GM21825 (cell line): Measurements from ENCODE around the gene DDX4.
"Not testable (repeated sequence)": the region's sequence is repeated elsewhere in the genome, so short reads cannot be mapped to it uniquely, and the experiment has no call there.

ENCODE experiments used
- ATAC-seq: cut with Tn5 transposase; IDR thresholded peaks from one replicate; pipeline ENCODE4 v1.9.1; 2021; ENCODE audit warnings: mild to moderate bottlenecking, moderate library complexity; ENCODE audit not compliant: unreplicated experiment

DDX4 gene

DNA sequence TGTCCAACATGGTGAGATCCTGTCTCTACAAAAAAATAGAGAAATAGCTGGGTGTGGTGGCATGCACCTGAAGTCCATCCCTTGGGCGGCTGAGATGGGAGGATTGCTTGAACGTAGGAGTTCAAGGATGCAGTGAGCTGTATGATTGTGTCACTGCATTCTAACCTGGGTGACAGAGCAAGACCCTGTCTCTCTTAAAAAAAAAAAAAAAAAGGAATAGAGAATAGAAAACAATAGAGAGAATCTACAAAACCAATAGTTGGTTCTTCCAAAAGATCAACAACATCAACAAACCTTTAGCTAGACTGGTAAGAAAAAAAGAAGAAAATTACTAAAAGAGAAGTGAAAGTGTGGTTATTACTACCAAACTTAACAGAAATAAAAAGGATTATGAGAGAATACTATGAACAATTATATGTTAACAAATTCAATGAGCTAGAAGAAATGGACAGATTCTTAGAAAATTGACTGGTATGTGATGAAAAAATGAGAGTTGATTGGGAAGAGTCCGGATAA is 17.6 kb upstream of the DDX4 start:
- no peak for ATAC-seq

DNA sequence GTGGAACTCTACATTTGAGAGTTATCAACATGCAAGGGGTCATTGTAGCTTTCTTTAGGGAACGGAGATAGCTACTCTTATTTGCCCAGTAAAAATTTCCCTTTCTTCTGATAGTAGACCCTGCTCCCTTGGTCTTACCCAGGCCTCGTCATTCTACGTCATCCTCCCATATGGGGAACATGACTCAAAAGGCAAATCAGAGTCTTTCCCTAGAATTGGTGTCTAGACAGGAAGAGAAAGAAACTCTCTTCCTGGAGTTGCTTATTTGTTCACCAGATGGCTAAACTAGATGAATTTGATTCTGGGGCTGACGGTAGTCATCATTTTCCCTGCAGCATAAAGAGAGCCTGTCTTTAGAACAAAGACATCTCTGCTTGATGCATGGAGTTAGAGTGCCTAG is 13.6 kb upstream of the DDX4 start:
- ATAC-seq: no peak

DNA sequence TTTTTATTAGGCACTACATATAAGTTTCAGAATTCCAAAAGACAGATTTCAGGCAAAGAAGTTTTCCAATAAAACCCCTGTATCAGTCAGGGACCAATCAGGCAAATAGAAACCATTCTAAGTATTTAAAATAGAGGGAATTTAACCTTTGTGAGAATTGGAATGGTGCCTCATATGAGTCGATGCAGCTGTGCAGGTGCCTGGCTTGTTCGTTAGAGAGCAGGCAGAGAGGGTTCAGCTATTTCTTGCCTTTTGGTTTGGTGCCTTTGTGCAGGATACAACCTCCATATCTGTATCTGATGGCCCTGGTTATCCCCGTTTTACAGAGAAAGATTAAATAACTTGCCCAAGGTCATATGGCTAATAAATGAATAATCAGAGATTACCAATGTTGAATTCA is 6.0 kb upstream of the DDX4 start:
- no peak for ATAC-seq

DNA sequence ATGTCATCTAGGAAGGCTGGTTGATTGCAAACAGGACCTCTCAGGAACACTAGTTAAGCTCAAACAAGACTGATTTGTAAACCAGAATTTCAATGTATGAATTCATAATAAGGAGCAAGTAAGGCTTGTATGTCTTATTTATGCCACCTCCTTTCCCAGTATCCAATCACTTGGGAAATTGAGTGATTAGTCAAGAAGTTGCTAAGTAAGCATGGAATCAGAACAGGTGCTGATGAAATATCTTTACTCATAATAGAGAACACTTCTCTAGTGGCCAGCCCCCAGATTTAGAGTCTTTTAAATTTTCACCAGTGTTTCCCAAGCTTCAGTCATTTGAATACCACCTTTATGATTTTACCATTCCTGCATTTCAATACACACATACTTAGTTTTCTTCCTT is 5.3 kb upstream of the DDX4 start:
- no peak for ATAC-seq

DNA sequence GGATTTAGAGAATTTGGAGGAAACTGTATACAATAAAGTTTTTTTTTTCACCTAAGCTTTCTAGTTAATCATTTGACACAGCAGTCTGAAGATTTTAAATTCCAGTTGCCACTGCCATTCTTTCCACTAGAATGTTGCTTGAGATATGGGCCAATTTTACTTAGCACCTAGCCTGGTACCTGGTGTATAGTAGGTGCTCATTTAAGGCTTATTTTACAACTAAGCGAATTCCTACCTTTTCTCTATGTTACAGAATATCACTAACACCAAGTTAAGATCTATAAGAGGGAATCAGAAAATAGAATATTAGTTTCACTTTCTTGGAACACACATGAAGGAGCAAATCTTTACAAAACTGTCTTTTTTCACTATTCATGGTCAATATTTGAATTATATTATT is 3.2 kb upstream of the DDX4 start:
- no peak for ATAC-seq

DNA sequence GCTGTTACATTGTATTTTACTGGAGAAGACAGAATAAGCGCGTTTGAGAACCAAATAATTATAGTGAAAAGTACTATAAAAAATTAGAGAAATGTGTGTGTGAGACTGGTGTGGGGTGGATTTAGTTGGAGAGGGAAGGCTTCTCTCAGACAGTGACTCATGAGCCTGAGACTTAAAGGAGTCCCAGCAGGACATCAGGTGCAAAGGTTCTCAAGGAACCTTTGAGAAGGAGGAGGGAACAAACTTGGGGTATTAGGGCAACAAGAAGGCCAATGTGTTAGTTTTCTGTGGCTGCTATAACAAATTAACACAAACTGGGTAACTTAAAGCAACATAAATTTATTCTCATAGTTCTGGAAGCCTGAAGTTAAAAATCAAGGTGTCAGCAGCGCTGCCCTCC is 4.9 kb downstream of the DDX4 start:
- ATAC-seq: no peak

DNA sequence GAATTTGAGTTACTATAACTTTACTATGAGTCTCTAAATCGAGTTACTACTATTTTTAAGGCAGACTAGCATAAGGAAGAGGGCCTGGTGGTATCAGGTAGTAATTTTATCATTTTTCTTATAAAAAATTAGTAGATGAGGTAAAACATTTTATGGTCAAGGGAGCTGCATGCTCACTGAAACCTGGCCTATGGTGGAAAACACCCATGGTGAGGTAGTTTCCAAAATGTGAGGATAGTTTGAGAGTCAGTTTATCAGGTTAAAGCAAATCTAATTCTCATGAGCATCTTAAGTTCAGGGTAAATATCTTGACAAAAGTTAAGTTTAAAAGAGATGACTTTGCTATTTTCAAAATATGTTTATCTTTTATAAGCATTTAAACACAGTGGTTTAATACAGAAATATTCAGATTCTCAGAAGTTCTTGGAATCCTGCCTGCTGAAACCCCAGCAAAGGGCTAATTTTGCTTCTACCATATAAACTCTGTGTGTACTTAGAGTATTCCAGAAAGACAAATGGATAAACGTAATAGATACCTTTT is 10.0 kb downstream of the DDX4 start:
- no peak for ATAC-seq

DNA sequence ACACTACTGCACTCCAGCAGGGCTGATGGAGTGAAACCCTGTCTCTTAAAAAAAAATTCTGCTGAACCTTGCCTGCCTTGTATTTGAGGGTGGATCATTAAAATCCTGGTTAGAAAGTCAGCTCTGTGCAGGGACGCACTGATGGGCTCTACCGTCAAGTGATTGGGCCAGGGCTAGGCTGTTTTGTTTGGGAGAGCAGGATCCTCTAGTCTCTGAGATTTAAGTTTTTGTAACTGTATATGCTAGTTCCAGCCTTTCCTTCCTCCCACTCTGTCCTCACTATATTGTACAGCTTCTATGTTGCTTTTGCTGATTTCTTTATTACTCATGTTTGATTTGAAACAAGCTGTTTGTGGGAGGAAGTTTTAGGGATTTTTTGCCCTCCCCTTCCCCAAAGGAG is 11.5 kb downstream of the DDX4 start:
- ATAC-seq: no peak

DNA sequence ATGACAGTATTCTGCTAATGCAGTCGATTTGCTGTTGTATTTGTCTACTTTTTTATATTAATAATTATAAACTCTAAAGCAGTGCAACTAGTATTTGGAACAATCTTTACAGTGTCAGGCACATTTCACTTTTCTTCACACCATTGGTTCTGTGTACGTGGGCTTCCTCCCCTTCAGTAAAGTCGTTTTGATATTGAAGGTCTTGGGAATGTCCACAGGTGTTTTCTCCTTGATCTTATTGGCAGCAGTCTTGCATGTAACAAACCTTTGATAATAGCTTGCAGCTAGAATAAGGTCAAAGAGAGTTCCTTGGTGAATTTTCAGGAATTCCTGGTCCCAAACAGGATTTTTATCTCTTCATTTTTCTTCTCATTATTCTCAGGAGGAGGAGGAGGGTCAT is 12.2 kb downstream of the DDX4 start:
- no peak for ATAC-seq

DNA sequence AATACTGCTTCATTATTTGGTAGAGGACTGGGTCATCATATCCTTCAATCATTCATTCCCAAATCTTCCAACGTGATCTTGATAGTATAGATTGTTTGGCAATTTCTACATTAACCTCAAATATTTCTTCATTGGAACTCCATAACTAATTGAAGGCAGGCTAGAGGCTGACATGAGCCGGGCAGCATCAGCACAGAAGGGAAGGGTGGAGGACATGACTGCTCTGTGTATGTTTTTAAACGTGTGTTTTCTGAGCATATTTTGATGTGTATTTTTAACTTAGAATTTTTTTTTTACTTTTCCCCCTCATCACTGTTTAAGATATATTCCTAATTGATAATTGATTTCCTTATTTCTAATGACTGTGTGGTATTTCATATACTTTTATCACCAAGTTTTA is 12.6 kb downstream of the DDX4 start:
- no peak for ATAC-seq

DNA sequence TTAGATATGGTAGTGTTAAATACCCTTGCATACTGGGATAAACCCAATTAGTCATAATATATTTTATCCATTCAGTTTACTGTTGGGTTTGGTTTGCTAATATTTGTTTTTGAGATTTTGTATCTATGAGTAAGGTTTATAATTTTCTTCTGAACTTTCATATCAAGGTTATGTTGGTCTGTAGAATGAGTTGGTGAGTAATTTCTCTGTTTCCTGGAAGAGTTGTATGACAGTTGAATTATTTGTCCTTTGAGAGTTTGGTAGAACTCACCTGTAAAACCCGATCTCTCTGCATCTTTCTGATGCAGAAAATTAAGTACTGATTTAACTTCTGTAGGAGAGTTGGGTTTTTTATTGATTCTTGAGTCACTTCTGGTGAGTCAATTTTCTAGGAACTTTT is 20.4 kb downstream of the DDX4 start:
- ATAC-seq: no peak

DNA sequence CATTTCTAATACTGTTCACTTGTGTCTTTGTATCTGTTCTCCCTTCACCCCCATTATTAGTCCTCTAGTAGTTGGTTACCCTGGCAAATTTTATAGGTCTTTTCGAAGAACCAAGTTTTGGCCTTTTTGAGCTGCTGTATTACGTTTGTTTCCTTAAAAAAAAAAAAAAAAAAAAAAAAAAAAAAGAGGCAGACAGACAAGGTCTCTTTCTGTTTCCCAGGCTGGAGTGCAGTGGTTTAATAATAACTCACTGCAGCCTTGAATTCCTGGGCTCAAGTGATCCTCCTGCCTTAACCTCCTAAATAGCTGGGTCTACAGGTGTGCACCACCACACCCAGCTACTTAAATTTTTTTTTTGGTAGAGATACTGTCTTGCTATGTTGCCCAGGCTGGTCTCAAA is 20.9 kb downstream of the DDX4 start:
- ATAC-seq: no peak

DNA sequence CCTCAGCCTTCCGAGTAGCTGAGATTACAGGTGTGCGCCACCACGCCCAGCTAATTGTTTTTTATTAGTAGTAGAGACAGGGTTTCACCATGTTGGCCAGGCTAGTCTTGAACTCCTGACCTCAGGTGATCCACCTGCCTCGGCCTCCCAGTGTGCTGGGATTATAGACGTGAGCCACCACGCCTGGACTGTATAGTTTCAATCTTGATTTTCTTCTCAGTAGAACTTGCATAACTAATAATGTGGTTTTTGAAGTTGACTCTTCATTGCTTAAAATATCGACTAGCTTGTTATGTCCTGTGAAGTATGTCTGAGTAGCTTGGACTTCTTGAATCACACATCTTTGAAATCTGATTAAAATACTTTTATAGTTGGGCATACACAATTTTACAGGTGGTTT is 23.9 kb downstream of the DDX4 start:
- not testable (repeated sequence) for ATAC-seq

DNA sequence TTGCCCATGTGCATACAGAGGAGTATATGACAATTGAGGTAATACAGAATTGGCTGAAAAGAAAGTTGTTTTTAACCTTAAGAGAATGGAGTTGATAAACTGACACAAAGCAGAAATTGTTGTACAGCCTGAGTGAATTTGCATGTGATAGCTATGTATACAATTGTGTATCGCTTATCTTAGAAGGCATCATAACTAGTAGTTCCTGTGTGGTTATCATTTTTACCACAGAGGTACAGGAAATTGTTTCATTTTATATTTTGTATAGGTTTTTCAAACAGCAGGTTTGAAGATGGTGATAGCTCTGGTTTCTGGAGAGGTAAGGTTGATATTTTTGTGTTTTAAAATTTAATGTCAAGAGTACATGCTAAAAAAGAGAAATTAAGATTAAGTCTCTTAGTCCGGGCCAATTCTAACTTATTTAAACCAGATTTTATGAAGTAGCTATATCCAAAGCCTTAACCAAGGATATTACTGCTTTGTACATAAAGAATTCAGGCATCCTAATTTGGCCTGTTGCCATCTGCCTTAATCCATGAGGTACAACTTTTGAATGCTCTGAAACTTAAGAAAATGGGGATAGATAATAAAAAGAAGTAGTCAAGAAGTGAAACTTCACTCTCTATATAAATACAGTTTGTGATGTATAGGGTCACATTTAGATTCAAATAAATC is 26.0 kb downstream of the DDX4 start:
- no peak for ATAC-seq

DNA sequence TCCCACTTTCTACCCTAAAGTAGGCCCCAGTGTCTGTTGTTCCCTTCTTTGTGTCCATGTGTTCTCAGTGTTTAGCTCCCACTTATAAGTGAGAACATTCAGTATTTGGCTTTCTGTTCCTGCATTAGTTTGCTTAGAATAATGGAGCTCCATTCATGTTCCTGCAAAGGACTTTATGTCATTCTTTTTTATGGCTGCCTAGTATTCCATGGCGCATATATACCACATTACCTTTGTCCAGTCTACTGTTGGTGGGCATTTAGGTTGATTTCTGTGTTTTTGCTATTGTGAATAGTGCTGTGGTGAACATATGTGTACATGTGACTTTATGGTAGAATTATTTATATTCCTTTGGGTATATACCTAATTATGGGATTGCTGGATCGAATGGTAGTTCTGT is 30.4 kb downstream of the DDX4 start:
- no peak for ATAC-seq

DNA sequence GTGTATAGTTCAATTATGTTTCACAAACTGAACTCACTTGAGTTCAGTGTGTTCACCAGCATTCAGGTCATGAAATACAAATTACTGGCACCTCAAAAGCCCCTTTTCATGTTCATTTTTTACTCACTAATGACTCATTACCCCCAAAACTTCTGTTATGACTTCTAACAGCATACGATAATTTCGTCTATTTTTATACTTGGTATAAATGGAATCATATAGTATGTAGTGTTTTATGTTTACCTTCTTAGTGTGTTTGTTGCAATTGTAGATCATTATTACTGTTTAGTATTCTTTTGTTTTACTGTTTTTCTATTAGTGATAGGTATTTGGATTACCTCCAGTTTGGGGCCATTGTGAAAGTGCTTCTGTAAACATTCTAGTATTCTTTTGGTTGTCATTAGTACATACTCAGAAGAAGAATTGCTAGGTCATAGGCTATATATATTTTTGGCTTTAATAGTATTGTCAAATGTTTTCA is 33.4 kb downstream of the DDX4 start:
- ATAC-seq: no peak

DNA sequence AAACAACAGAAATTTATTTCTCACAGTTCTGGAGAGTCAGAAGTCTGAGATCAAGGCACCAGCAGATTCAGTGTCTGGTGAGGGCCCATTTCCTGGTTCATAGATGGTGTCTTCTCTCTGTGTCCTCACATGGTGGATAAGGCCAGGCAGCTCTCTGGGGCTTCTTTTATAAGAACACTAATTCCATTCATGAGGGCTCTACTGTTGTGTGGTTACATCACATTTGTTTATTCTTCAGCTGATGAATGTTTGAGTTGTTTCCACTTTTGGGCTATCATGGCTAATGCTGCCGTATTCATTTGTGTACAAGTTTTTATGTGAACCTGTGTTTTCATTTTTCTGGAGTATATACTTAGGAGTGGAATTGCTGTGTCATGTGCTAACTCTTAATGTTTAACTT is 35.2 kb downstream of the DDX4 start:
- no peak for ATAC-seq

DNA sequence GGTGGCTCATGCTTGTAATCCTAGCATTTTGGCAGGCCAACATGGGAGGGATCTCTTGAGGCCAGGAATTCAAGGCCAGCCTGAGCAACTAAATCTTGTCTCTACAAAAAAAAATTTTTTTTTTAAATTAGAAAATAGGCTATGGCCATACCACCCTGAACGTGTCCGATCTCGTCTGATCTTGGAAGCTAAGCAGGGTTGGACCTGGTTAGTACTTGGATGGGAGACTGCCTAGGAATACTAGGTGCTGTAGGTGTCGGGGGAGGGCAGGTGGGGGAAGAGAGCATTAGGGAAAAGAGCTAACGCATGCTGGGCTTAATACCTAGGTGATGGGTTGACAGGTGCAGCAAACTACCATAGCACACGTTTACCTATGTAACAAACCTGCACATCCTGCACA is 39.5 kb downstream of the DDX4 start:
- ATAC-seq: no peak

DNA sequence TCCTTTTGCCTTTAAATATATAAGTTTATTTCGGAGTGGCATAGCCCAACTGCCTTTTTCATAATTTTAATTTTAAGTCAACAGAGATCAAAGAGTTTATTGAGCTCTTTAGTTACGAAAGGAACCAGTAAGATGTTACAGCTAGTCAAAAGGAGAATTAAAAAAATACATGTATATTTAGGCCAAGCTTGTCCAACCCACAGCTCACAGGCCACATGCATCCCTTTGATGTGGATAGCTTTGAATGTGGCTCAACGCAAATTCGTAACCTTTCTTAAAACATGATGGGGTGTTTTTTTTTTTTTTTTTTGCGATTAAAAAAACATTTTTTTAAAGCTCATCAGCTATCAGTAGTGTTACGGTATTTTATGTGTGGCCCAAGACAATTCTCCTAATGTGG is 63.1 kb downstream of the DDX4 start:
- ATAC-seq: no peak

DNA sequence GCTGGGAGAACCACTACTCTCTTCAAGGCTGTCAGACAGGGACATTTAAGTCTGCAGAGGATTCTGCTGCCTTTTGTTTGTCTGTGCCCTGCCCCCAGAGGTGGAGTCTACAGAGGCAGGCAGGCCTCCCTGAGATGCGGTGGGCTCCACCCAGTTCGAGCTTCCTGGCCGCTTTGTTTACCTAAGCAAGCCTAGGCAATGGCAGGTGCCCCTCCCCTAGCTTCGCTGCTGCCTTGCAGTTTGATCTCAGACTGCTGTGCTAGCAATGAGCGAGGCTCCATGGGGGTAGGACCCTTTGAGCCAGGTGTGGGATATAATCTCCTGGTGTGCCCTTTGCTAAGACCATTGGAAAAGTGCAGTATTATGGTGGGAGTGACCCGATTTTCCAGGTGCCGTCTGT is 71.0 kb downstream of the DDX4 start:
- not testable (repeated sequence) for ATAC-seq

DNA sequence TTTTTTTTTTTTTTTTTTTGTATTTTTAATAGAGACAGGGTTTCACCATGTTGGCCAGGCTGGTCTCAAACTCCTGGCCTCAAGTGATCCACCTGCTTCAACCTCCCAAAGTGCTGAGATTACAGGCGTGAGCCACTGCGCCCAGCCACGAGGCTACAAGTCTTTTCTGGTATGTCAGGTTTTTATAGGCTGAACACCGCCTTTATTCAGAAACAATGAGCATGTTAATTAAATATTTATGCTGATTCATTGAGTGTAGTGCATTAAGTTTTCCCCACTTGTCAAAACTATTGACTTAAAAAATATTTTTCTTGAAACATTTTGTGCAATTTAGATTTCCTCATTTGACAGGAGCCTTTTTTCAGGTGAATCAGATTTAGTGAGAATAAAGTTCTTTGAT is 78.1 kb downstream of the DDX4 start:
- not testable (repeated sequence) for ATAC-seq

DNA sequence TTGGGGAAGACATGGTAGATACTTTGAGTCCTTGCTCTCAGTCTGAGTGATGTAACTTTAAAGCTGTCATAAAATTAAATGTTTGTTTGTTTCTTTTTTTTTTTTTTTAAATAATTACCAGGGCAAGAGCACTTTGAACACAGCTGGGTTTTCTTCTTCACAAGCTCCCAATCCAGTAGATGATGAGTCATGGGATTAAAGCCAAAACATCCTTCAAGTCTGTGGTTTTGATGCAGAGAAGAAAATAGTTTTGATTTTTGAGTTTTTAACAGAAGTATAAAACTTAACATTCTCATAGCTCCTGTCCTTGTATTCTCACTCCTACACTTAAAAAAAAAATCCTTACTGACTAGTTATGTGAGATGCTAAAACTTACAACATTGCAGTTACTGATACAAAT is 78.5 kb downstream of the DDX4 start:
- no peak for ATAC-seq

DNA sequence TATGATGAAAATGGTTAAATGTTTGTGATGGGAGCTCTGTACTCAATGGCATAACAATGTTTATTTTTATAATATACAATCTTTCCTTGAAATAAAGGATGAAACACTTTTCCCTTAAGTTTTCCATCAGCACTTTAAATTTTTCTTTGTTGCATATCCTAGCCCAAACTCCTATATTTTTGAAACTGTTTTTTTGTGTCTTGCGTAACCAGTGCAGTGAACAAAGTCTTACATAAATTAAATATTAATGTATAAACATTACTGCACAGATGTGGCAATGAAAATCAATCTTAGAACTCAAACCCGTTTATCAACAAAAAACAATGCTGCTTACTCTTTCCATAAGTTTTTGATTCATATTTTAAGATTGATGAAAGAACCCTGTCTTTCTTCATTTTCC is 79.2 kb downstream of the DDX4 start:
- no peak for ATAC-seq
